Cardiac fibroblast (primary cell): Measurements from ENCODE around the gene TMEM175.

Experiments
- DNase-seq, 2 donors: peaks; one replicate each; pipeline versions ENCODE4 v3.0.0 to v3.0.0-alpha.2; 2010; ENCODE audit warnings: low read depth in 2 of 2
- H3K4me3 ChIP-seq, 2 donors: replicated peaks in 1 of 2; 1 replicate in 1 of 2; 2 replicates in 1 of 2; pipeline ENCODE4 v1.5.1; 2011; ENCODE audit warnings: low read depth in 2 of 2, low read length in 2 of 2, mild to moderate bottlenecking in 2 of 2, moderate library complexity in 1 of 2
- TF ChIP-seq, protein P1 (sequence below): IDR thresholded peaks from one replicate; pipeline ENCODE4 v1.5.1; 2011; ENCODE audit warnings: low read depth, mild to moderate bottlenecking, low read length, inconsistent platforms

TMEM175 gene

GRCh38 chr4:946517-947471 is 14.5 kb downstream of the TMEM175 start:
- H3K4me3 ChIP-seq: no peak overlapping the region
- no peak for DNase-seq
- TF ChIP-seq, protein P1, sequence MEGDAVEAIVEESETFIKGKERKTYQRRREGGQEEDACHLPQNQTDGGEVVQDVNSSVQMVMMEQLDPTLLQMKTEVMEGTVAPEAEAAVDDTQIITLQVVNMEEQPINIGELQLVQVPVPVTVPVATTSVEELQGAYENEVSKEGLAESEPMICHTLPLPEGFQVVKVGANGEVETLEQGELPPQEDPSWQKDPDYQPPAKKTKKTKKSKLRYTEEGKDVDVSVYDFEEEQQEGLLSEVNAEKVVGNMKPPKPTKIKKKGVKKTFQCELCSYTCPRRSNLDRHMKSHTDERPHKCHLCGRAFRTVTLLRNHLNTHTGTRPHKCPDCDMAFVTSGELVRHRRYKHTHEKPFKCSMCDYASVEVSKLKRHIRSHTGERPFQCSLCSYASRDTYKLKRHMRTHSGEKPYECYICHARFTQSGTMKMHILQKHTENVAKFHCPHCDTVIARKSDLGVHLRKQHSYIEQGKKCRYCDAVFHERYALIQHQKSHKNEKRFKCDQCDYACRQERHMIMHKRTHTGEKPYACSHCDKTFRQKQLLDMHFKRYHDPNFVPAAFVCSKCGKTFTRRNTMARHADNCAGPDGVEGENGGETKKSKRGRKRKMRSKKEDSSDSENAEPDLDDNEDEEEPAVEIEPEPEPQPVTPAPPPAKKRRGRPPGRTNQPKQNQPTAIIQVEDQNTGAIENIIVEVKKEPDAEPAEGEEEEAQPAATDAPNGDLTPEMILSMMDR: no peak

DNA sequence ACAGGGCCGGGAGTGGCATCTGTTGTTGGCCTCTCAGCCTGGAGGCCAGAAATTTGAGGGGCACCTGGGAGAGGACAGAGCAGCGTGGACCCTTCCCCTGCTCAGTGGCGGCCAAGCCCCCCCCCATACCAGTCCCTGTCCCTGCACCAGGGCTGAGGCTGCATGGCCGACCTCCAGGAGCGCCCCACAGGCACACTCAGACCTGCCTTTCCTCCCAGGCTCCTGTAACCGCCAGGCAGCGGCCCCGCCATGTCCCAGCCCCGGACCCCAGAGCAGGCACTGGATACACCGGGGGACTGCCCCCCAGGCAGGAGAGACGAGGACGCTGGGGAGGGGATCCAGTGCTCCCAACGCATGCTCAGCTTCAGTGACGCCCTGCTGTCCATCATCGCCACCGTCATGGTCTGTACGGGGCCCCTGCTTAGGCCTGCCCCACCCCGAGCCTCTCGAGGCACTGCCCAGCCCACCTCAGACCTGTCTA is 15.3 kb downstream of the TMEM175 start:
- DNase-seq: no peak
- no peak overlapping the region for H3K4me3 ChIP-seq
- TF ChIP-seq, protein P1: no peak

DNA sequence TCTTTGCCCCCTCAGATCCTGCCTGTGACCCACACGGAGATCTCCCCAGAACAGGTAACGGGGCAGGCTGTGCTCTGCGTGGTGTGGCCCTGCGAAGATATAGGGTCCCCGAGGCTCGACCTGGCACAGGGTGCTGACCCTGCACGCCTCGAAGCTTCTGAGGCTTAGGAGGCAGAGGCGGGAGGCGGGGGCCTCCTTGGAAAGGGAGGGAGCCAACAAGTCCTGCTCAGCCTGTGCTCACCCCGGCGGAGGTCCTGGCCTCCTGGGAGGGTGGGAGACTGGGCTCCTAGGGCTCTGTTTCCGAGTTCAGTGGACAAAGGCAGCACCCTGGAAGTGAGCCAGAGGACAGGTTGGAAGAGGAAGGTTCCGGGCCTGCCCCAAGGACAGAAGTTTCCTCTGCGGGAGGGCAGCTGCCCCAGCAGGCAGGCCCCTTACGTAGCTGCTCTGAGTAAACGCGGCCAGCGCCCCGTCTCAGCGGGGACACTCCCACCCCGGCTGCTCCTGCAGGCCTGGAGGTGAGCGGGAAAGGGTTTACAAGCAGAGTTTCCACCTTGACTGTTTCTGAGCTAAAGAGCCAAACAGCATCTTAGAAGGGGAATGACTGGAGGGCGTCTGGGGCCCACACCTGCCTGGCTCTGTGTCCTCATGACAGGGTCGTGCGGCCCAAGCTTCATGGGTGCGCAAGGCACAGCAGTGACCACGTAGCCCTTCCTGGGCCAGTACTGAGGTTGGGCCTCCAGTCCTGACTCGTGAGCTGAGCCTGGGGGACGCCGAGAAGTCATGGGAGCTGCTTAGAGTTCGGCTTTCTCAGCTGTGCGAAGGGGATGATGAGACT is 16.1 kb downstream of the TMEM175 start:
- H3K4me3 ChIP-seq: no peak overlapping the region
- TF ChIP-seq, protein P1: no peak
- no peak for DNase-seq

DNA sequence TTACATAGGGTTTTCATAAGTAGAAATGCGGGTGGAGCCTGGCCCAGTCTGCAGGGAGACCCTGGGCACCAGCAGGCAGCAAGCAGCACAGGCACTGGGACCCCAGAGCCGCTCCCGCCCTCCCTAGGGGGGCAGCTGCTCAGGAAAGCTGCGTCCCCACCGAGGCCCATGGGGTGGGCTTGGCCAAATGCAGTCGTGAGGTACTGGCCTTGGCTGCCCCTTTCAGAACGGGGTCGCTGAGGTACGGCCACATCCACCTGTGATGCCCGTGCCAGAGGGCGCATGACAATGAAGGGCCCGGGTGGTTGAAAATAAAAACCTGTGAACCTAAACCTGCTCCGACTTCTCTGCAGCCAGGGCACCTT is 16.7 kb downstream of the TMEM175 start:
- DNase-seq: no peak
- TF ChIP-seq, protein P1: no peak
- no peak overlapping the region for H3K4me3 ChIP-seq

GRCh38 chr4:949656-950055 is 17.4 kb downstream of the TMEM175 start:
- H3K4me3 ChIP-seq: no peak overlapping the region
- TF ChIP-seq, protein P1: no peak
- no peak for DNase-seq

DNA sequence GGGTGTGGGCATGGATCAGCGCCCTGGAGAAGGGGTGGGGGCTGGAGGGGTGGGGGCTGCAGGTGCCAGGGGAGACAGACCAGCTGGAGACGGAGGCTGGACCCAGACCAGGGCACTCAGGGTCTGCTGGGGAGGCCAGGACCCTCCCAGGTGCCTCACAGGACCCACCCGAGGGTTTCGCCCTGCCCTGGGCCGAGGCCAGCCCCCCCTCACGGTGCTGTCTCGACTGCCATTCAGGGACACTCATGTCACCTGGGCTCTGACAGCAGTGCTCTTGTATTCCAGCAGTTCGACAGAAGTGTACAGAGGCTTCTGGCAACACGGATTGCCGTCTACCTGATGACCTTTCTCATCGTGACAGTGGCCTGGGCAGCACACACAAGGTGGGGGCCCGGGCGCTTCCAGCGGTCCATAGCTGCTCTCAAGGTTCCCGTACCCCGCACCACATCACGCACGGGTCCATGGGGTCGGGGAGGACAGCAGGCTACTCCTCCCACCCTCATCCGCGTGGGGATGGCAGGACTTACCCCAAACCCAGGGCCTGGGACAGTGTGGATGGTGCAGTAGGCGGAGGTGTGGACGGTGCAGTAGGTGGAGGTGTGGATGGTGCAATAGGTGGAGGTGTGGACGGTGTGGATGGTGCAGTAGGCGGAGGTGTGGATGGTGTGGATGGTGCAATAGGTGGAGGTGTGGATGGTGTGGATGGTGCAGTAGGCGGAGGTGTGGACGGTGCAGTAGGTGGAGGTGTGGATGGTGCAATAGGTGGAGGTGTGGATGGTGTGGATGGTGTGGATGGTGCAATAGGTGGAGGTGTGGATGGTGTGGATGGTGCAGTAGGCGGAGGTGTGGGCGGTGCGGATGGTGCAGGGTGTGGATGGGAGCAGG is 18.1 kb downstream of the TMEM175 start:
- no peak overlapping the region for H3K4me3 ChIP-seq
- TF ChIP-seq, protein P1: no peak
- no peak for DNase-seq
